ENCODE data around the gene PDX1. TPM values are rescaled to one million over a fixed set of nuclear protein-coding genes. Genes with fewer than 3 reads are reported as not detected.
"Not testable (repeated sequence)": the region's sequence is repeated elsewhere in the genome, so short reads cannot be mapped to it uniquely, and the experiment has no call there.

PDX1 gene
- total RNA-seq, 1 experiment from 2014 or later, result not detected

DNA sequence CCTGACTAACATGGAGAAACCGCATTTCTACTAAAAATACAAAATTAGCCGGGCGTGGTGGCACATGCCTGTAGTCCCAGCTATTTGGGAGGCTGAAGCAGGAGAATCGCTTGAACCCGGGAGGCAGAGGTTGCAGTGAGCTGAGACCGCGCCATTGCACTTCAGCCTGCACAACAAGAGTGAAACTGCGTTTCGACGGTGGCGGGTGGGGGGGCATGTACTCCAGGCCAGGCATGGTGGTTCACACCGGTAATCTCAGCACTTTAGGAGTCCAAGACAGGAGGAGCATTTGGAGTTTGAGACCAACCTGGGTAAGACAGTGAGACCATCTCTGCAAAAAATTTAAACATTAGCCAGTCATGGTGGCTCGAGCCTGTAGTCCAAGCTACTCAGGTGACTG, 44.4 kb downstream of the PDX1 start:
- DNase-seq, H3K4me3 ChIP-seq, H3K9me3 ChIP-seq, H3K36me3 ChIP-seq: not testable (repeated sequence)
- H3K27me3 ChIP-seq, result peaks cover 21% of the 10 kb centered on the region

DNA sequence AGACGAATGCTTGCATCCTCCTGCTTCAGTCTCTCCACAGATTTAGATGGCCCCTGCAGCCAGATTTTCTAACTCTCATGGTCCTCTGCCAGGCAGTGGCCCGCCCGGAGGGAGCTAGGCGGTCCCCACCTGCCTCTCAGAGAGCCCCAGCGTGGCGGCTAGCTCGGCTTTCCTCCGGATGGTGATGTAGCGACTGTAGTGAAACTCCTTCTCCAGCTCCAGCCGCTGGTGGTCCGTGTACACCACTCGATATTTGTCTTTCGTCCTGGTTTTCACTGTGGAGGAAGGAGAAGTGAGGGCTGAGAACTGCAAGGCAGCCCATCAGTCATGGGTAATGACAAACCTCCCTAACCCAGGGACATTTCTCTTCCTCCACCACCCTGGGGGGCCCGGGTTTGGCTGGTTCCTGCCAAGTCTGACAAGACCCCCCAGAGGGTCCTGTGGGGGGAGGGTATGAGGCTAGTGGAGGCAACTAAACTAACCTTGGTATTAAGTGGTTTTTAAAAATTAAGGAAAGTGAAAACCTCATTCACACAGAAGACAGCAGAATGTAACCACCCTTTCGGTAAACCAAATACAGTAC, 45.0 kb downstream of the PDX1 start:
- no peak overlapping the region for H3K4me3 ChIP-seq
- H3K9me3 ChIP-seq, result no peaks in the 10 kb centered on the region
- no peak for DNase-seq
- H3K27me3 ChIP-seq, result peaks cover 26% of the 10 kb centered on the region
- no peaks in the 10 kb centered on the region for H3K36me3 ChIP-seq

GRCh38 chr13:27965343-27965739, 45.5 kb downstream of the PDX1 start:
- H3K4me3 ChIP-seq, result no peak overlapping the region
- H3K27me3 ChIP-seq, result peaks cover 27% of the 10 kb centered on the region
- H3K9me3 ChIP-seq, result no peaks in the 10 kb centered on the region
- H3K36me3 ChIP-seq, result no peaks in the 10 kb centered on the region
- DNase-seq, result no peak

- no peak for DNase-seq
These were observed 46.2 kb downstream of the PDX1 start for GRCh38 chr13:27965740-27966640.

GRCh38 chr13:27966641-27967202, 46.9 kb downstream of the PDX1 start:
- Histone ChIP-seq H3K27me3 (peaks cover 27% of the 10 kb centered on the region), H3K4me3 (no peak overlapping the region), H3K36me3 (no peaks in the 10 kb centered on the region), H3K9me3 (no peaks in the 10 kb centered on the region)
- DNase-seq, result no peak

More at GRCh38 chr13:27965740-27966640, 46.2 kb downstream of the PDX1 start:
- Histone ChIP-seq H3K27me3 (peaks cover 27% of the 10 kb centered on the region), H3K9me3 (no peaks in the 10 kb centered on the region), H3K4me3 (no peak overlapping the region), H3K36me3 (no peaks in the 10 kb centered on the region)

DNA sequence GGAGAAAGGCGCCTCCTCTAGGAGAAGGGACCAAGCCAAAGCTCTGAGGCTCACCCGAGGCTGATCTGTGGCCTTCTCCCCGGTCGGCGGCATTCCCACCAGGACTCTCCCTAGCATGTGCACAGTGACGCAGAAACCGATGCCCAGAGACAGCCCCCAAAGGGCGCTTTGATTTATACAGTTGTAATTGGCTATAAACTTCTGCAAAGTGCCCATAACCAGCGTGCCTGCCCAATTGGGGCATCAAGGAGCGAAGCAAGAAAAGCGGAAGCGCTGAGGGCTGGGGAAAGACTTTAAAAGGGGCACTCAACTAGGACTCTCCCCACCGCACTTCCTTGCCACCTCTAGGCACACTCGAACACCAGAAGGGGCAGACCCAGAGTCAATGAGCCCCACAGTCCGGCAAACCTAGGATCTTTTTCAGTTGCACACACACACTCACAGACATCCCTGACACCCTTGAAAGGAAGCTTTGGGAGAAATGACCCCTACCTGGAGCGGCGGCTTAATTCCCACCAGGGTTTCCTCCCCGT, 47.5 kb downstream of the PDX1 start:
- H3K36me3 ChIP-seq, result no peaks in the 10 kb centered on the region
- peaks cover 27% of the 10 kb centered on the region for H3K27me3 ChIP-seq
- H3K9me3 ChIP-seq, result no peaks in the 10 kb centered on the region
- no peak overlapping the region for H3K4me3 ChIP-seq
- no peak for DNase-seq

DNA sequence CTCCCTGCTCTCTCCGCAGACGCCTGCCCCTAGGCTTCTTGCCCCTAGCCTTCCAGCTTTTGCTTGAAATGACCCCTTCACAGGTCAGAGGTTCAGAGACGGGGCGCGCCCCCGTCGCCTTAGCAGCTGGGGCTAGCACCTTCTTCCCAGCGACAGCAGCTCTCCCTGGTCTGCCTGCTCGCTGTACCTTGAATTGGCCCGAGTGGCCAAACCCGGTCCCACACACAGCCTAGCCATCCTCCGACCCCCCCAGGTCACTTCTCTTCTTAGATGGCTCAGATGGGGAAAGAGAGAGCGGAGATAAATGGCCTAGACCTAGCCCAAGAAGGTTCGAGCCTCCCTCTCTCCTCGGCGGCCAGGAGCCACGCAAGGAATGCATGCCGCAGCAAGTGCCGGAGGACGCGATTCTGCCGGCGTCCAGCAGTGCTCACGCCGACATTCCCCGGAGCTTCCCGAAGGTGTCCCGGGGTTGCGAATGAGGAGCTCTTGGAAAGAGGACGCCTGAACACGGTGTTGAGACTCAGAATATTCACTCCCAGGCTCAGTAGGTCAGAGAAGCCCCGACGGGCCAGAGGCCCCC, 48.0 kb downstream of the PDX1 start:
- H3K27me3 ChIP-seq, result peaks cover 27% of the 10 kb centered on the region
- no peaks in the 10 kb centered on the region for H3K9me3 ChIP-seq
- DNase-seq, result no peak
- peak overlapping the region; percentile 37 for H3K4me3 ChIP-seq
- no peaks in the 10 kb centered on the region for H3K36me3 ChIP-seq

DNA sequence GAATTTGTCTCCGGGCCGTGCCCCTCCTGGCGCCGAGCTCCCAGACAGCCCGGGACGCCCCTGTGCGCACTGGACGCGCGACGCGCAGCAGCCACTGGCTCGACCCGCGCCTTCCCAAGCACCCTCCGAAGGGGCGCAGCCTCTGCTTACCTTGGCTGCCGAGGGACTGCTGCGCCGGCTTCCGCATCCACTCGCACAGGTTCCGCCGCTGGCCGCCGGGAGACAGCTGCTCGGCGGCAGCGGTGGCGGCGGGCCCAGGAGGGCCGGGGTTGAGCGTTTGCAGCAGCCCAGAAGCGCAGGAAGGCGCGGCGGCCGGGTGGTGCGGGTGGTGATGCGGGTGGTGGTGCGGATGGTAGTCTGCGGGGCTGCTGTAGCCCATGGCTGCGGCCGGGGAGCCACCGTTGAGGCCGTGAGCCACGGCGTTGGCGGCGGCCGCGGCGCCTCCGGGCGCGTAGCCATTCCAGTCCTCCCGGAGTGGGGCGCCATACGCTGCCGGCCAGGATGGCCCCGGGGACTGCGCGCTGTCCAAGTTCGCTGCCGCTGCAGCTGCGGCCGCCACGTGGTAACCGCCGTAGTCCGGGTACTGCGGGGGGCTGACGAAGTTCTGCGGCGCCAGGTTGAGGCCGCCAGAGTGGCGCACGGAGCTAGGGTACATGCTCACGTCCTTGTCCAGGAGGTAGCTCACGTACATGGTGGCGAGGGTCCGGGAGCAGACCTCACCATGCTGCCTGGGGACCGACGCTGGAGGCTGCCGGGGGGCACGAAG, 48.7 kb downstream of the PDX1 start:
- Histone ChIP-seq H3K9me3 (no peaks in the 10 kb centered on the region), H3K4me3 (peak overlapping the region; percentile 37), H3K27me3 (peaks cover 27% of the 10 kb centered on the region), H3K36me3 (no peaks in the 10 kb centered on the region)
- DNase-seq, result peak; percentile 42

- Histone ChIP-seq H3K4me3 (peak within 1 kb of the TSS; percentile 37), H3K27me3 (peaks cover 27% of the 10 kb centered on the region), H3K36me3 (no peaks in the 10 kb centered on the region), H3K9me3 (no peaks in the 10 kb centered on the region)
- DNase-seq, result peak; percentile 10
These were observed 49.5 kb downstream of the PDX1 start, which contains the start of gene CDX2 for GRCh38 chr13:27969082-27969865. Gene CDX2, minus strand, starts transcription at chr13:27969315. Its CDS starts 309 bp downstream, at chr13:27969006.

DNA sequence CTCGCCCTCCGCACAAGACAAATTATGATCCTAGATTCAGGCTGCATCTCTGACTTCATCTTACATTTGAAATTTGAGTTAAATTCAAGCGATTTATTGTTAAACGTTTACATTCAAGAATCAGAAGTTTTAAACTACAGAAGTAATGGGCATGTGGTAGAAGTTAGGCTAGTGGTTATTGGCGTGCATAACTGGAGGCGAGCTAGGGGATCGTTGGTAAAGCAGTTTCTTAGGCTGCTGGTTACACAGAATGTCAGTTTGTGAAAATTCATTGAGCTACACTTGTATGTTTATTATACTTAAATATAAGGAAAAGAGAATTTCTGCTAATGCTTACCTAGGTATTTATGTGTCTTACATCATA, 50.0 kb downstream of the PDX1 start:
- DNase-seq, result no peak
- H3K4me3 ChIP-seq, result no peak overlapping the region
- no peaks in the 10 kb centered on the region for H3K9me3 ChIP-seq
- H3K27me3 ChIP-seq, result peaks cover 27% of the 10 kb centered on the region
- no peaks in the 10 kb centered on the region for H3K36me3 ChIP-seq

DNA sequence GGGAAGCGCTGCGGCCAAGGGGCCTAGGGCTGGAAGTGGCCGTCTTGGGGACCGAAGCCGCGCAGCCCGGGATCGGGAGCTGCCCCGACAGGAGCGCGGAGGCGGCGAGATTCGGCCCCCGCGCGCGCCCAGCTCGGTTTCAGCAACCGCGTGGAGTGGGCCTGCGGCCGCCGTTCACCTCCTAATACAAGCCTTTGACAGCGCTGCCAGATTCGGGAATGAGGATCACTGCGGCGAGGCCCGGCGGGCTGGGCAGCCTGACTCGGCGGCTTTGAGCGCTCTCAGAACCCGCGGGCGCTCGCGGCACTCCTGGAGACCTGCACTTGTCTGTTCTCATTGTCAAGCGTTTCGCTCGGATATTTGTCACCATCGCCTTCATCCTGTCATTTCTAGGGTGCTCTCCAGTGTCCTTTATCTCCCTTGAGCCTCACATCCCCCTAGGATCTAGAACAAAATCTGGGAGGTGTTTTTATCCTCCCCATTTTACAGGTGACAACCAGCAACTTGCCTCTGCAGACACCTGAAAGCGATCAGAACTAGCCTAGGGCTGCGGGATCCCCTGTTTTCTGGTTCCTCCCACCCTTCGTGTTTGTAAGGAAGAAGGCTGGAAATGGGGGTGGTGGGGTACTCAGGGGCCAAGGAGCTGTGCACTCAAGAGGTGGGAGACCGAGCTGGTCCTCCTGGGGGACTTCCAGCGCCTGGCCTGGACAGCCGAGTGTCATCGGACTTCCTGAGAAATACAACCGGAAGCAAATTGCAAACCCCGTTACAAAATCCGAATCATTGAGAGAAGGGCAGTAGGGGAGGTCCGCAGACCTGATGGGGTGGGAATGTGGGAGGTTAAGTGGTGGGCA, 50.8 kb downstream of the PDX1 start:
- H3K9me3 ChIP-seq, result no peaks in the 10 kb centered on the region
- no peak for DNase-seq
- no peaks in the 10 kb centered on the region for H3K36me3 ChIP-seq
- peaks cover 27% of the 10 kb centered on the region for H3K27me3 ChIP-seq
- no peak overlapping the region for H3K4me3 ChIP-seq

DNA sequence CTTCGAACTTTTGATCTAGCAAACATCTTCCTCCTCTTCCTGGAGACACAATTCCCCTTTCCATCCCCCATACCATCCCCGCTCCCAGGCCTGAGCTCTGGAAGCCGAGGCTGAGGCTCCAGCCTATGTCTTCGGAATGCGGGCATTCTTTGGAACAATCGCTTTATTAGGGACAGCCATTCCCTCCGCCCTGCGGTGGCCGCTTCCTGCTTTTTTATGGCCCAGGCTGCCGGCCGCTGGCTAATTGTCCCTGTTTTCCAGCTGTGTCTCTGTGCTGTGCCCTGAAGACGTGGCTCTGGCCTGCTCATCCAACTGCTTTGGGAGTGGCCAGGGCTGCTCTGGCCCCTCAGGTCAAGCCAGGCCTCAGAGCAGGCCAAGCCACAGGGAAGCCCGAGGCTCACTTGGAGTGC, 51.4 kb downstream of the PDX1 start:
- no peak for DNase-seq
- H3K9me3 ChIP-seq, result no peaks in the 10 kb centered on the region
- peaks cover 27% of the 10 kb centered on the region for H3K27me3 ChIP-seq
- no peak overlapping the region for H3K4me3 ChIP-seq
- H3K36me3 ChIP-seq, result no peaks in the 10 kb centered on the region

- H3K9me3 ChIP-seq, result no peaks in the 10 kb centered on the region
- no peaks in the 10 kb centered on the region for H3K36me3 ChIP-seq
- peaks cover 27% of the 10 kb centered on the region for H3K27me3 ChIP-seq
- no peak overlapping the region for H3K4me3 ChIP-seq
- DNase-seq, result no peak
These were observed 52.1 kb downstream of the PDX1 start for GRCh38 chr13:27971776-27972477.

DNA sequence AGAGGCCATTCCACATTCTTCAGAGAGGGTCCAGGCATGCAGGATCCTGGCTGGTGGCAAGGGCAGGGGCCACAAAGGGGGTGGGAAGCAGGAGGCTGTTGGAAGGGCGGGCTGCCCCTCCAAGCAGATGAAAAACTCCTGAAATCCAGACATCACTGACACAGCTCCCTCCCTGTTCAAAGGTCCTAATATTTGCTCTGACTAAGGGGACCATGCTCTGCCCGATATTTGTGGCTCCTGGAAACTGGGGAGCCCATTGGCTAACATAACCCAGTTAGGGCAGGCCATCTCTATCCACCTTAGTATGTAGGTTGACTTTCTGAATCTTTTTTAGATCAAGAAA, 52.6 kb downstream of the PDX1 start:
- H3K27me3 ChIP-seq, result peaks cover 24% of the 10 kb centered on the region
- DNase-seq, result no peak
- no peaks in the 10 kb centered on the region for H3K36me3 ChIP-seq

More for the DNA sequence above, 52.6 kb downstream of the PDX1 start:
- Histone ChIP-seq H3K9me3 (no peaks in the 10 kb centered on the region), H3K4me3 (no peak overlapping the region)

Data from MG63 (cell line).